ENCODE data around the gene ZMYM4.

ZMYM4 gene

GRCh38 chr1:35278886-35279554, 10.5 kb downstream of the ZMYM4 start:
- DNase-seq (ENCODE audit: low read depth): no peak

GRCh38 chr1:35279555-35279904, 11.0 kb downstream of the ZMYM4 start:
- no peak for DNase-seq (ENCODE audit: low read depth)

- no peak for DNase-seq (ENCODE audit: low read depth)
Measured at GRCh38 chr1:35280006-35280405, 11.5 kb downstream of the ZMYM4 start.

DNA sequence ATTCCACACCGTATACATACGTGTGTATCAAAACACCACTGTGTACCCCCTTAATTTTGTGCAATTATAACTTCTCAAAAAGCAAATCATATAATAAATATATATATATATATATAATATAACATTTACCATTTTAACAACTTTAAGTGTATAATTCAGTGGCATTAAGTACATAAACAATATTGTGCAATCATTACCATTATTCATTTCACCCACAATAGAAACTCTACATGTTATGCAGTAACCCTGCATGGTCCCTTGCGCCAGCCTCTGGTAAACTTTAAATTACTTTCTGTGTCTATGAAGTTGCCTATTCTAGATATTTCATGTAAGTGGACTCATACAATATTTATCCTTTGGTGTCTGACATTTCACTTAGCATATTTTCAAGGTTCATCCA, 13.1 kb downstream of the ZMYM4 start:
- no peak for DNase-seq (ENCODE audit: low read depth)

GRCh38 chr1:35282172-35282571, 13.7 kb downstream of the ZMYM4 start:
- DNase-seq (ENCODE audit: low read depth): no peak

DNA sequence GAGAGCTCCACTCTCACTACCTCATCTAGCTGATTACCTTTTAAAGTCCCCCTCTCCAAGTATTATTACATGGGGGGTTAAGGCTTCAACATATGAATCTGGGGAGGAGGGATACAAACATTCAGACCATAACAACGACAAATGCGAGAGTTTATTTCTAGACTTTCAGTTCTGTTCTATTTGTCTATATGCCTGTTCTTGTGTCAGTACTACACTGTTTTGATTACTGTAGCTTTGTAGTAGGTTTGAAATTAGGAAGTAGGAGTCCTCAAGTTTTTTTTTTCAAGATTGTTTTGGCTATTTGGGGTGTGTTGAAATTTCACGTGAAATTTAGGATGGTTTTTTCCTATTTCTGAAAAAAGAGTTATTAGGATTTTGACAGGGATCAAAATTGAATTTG, 16.3 kb downstream of the ZMYM4 start:
- DNase-seq (ENCODE audit: low read depth): no peak

DNA sequence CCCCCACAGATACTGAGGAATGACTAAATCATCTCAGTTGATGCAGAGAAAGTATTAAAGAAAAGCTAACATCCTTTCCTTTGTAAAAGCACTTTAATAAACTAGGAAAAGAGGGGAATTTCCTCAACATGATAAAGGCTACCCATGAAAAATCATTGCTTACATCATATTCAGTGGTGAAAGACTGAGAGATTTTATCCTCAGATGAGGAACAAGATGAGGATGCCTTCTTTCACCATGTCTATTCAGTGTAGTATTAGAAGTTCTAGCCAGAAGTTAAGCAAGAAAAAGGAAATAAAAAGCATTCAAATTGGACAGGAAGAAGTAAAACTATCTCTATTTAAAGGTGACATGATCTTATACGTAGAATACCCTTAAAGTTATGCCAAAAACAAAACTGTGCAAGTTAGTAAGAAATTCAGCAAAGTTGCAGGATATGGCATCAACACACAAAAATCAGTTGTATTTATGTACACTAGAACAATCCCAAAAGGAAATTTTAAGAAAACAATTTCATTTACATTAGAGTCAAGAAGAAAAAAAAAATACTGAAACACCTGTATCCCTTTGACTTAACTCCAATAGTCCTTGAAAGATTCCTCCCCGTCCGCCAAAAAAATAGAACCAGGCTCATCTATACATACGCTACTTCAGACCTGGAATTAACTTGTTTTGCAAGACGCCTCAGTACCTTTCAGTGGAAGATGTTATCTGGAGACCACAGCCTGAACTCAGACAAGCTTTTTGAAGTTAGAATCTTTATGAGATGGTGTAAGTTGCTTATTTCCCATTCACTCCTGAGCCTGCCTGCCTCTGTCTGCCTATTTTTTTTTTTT, 17.5 kb downstream of the ZMYM4 start:
- DNase-seq (ENCODE audit: low read depth): no peak

DNA sequence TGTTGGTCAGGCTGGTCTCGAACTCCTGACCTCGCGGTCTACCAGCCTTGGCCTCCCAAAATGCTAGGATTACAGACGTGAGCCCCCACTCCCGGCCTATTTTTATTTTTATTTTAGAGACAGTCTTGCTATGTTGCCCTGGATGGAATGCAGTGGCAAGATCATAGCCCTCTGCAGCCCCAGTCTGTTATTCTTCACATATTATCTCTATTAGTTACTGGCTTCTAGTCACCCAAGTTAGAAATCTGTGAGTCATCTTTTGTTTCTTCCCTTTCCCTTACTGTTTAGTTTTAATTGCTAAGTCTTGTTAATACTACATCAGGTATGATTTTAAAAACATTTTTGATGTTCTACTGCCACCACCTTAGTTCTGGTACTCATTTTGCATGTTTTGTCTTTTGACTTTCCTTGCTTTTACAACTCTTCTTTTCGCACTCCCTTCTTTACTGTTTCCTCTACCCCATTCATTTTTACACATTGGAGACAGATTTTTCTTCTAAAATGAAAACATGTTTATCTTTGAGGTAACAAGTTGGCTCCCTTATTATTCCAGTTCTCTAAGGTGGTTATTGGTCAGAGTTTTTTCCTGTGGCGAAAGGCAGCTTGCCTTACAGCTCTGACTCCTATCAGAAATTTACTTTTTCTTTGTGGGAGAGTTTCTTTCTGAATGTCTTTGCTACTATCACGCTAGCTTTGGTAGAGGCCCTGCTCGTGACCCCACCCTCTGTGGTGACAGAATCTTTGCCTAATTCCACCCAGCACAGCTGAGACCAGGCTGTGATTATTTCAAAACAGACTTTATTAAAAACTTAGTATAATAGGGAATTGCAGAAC, 19.5 kb downstream of the ZMYM4 start:
- DNase-seq (ENCODE audit: low read depth): no peak

- DNase-seq (ENCODE audit: low read depth): no peak
Measured at GRCh38 chr1:35288761-35289160, 20.3 kb downstream of the ZMYM4 start.

- no peak for DNase-seq (ENCODE audit: low read depth)
Measured at GRCh38 chr1:35290452-35290851, 21.9 kb downstream of the ZMYM4 start.

- DNase-seq (ENCODE audit: low read depth): no peak
Measured at GRCh38 chr1:35294809-35295208, 26.3 kb downstream of the ZMYM4 start.

- no peak for DNase-seq (ENCODE audit: low read depth)
Measured at GRCh38 chr1:35297886-35298285, 29.4 kb downstream of the ZMYM4 start.

DNA sequence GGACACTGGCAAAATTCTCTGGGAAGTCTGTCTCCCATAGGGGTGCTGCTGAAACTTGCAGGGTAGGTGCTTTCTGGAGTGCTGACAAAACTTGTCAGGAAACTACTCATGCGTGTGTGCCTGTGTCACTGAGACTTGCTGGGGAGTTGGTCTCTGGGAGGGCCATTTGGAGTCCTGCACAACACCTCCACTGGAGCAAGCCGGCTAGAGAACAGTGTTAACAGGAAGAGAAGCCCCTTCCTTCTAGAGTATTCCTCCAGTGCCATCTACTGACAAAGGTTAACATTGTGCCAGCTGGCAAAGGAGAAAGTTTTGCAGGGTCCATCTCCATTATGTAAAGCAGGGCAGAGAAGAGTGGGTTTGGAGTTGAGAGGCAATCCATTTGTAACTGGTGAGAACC, 30.0 kb downstream of the ZMYM4 start:
- DNase-seq (ENCODE audit: low read depth): peak; percentile 0

DNA sequence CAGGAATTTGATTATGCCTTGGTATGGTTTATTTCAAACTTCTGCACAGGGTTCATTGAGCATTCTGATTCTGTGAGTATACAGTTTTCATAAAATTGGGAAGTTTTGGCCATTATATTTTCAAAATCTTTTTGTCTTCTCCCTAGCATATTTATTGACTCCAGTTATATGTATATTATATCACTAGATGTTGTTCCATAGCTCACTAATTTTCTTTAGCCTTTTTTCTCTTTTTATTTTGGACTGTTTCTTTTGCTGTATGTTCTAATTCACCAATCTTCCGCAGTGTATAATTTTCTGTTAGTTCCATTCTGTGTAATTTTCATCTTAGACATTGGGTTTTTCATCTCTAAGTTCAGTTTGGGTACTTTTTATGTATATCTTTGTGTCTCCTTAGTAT, 31.9 kb downstream of the ZMYM4 start:
- no peak for DNase-seq (ENCODE audit: low read depth)

GRCh38 chr1:35301674-35302392, 33.3 kb downstream of the ZMYM4 start:
- no peak for DNase-seq (ENCODE audit: low read depth)

DNA sequence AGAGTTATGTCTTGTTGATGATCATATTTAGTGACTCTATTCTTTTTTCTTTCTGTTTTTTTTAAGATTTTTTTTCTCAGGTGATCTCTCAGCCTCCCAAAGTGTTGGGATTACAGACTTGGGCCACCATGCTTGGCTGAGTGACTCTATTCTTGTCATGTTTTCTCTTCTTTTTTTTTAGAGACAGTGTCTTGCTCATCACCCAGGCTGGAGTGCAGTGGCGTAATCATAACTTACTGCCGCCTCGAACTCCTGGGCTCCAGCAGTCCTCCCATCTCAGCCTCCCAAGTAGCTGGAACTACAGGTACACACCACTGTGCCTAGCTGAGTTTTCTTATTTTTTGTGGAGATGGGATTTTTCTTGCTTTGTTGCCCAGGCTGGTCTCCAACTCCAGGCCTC, 36.9 kb downstream of the ZMYM4 start:
- DNase-seq (ENCODE audit: low read depth): no peak

DNA sequence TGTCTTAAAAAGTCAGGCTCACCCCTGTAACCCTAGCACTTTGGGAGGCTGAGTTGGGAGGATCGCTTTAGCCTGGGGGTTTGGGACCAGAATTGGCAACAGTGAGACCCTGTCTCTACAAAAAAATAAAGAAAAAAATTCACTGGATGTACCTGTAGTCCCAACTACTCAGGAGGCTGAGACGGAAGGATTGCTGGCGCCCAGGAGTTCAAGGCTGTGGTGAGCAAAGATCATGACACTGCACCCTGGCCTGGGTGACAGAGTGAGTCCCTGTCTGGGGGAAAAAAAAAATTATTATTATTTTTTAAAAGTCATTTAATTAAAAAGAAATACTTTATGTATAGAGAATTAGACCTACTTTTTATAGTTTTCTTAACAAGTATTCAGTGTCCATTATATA, 47.1 kb downstream of the ZMYM4 start:
- no peak for DNase-seq (ENCODE audit: low read depth)

DNA sequence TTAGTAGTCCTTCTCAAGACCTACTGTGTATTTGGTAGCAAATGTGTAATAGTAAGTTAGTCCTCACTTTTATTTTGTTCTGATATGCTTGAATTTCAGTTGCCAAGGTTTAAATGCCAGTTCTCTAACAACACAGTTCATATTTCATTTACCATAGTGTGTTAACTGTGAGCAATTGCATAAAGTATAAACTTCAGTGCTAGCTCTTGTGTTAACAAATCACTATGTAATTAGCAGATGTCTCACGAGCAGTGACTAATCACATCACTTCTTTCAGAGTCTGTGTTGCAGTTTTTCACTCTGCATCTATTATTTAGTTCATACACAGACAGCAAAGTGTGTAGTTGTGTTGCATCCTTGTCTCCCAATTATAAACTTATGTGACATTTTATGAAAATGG, 47.8 kb downstream of the ZMYM4 start:
- no peak for DNase-seq (ENCODE audit: low read depth)

GRCh38 chr1:35319988-35320713, 51.6 kb downstream of the ZMYM4 start:
- DNase-seq (ENCODE audit: low read depth): no peak

DNA sequence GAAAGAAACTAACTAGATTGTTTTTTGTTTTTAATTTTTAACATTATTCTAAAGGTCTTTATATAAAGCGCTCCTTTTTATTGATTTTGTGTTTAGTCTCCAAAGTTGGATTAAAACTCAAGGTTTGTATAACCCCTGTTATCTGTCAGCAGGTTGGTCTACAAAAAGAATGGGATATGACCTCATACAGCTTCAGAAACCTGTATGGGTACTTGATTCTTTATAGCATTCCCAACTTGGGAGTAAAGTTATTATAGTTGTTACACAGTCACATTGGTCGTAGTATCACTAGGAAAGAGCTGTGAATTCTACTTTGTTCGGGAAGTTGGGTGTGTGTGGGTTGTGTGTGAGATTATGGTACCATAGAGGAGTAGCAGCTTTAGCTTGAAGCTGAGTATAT, 52.4 kb downstream of the ZMYM4 start:
- no peak for DNase-seq (ENCODE audit: low read depth)

- DNase-seq (ENCODE audit: low read depth): no peak
Measured at GRCh38 chr1:35324486-35324885, 56.0 kb downstream of the ZMYM4 start.
